Non-pigmented ciliary epithelial cell (primary cell): Measurements from ENCODE around the gene NDUFAF5.
"Not testable (repeated sequence)": the region's sequence is repeated elsewhere in the genome, so short reads cannot be mapped to it uniquely, and the experiment has no call there.

Experiments
- DNase-seq: peaks from one replicate; pipeline ENCODE4 v3.0.0-alpha.2; 2010; ENCODE audit warnings: low read depth

The NDUFAF5 gene, protein sequence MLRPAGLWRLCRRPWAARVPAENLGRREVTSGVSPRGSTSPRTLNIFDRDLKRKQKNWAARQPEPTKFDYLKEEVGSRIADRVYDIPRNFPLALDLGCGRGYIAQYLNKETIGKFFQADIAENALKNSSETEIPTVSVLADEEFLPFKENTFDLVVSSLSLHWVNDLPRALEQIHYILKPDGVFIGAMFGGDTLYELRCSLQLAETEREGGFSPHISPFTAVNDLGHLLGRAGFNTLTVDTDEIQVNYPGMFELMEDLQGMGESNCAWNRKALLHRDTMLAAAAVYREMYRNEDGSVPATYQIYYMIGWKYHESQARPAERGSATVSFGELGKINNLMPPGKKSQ

DNA sequence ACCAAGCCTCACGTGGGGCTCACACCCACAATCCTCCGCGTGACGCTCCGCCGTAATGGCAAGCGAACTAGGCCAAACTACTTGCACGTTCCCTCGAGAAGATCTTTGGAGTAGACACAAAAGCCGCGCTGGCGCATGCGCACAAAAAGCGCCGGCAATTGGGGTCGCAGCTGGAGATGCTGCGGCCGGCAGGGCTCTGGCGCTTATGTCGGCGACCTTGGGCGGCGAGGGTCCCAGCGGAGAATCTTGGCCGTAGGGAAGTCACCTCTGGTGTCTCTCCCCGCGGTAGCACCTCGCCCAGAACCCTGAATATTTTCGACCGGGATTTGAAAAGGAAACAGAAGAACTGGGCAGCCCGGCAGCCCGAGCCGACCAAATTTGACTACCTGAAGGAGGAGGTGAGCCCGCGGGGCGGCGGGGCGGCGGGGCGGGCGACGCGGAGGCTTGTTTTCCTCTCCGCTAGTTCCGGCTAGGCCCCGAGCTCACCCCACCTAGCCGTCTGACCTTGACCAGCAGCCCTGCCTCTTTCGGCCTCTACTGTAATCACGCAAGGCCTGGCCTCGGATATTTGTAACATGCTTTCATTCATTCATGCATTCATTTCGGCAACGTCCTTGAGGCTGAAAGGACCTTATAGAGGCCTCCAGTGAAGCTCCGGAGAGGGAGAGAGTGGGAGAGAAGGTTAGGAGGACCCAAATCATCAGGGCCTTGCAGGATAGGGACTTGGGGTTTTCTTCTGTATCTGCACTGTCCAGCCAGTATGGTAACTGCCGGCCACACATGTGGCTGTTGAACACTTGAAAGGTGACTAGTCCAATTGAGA, at the start of gene NDUFAF5, which contains the start of gene ESF1:
Gene NDUFAF5, plus strand, starts transcription at position 136 of the 823 bp plus-strand sequence. Its CDS starts 41 bp downstream, at position 177.
Gene ESF1, minus strand, starts transcription at position 27 of the 823 bp plus-strand sequence. CDS start 1,779 bp downstream, outside the sequence.
- peak; percentile 90 for DNase-seq

DNA sequence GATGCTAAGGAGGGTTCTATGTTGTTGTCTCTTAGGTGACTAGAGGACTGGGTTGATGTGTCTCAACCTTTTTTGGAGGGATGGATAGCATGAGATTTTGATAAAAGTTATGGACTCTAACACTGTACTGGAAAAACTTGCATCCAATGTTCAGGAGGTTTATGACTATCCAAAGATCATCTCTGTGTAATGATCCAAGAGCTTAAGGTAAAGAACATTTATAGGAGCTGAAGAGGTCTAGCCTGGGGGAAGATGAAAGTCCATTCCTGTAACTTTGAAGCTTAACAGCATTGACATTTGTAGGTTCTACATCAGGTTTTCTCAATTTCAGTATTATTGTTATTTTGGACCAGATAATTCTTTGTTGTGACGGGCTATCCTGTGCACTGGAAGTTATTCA, 49.0 kb upstream of the NDUFAF5 start:
- no peak for DNase-seq

DNA sequence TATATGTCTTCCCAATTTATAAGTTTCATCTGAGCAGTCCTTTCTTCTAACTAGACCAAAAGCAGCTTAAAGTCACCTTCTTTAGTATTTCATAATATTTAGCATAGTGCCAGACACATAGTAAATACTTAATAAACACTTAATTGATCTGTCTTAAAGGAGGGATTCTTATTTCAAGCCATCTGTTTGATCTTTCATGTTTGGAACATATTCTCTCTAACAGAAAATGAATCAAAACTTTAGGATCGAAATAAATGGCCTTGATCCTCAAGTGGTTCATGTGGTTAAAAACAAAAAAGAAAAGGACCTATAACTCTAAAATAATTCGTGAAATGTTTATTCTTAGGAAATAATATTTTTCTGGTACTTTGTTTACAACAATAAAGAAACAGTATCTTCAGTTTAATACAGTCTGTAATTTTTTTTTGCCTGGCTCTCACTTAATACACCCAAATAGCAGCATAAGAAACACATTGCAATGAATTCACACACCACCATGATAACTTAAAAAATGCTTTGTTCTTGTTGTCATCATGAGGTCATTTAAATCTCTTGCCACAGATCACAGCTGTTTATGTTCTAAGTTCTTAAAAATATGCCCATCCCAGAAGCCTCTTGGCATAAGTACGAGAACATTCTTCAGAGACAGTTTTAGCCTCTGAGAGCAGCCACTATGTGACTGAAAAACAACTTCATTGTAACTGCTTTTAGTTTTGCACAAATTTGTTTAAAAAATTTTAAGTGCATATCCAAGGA, 48.2 kb upstream of the NDUFAF5 start:
- DNase-seq = peak; percentile 42

GRCh38 chr20:13738187-13738586, 46.6 kb upstream of the NDUFAF5 start:
- DNase-seq = not testable (repeated sequence)

- no peak for DNase-seq
Observed at GRCh38 chr20:13739731-13740649, 44.8 kb upstream of the NDUFAF5 start.

DNA sequence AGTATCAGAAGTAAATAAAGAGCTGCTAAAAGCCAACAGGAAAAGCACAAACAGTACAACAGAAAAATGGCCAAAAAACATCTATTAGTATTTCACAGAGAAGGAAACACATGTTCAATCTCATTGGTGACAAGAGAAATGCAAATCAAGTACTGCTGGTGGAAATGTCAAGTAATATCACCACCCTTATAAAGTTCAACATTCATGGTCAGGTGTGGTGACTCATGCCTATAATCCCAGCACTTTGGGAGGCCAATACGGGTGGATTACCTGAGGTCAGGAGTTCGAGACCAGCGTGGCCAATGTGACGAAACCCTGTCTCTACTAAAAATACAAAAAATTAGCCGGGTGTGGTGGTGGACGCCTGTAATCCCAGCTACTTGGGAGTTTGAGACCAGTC, 42.9 kb upstream of the NDUFAF5 start:
- no peak for DNase-seq

DNA sequence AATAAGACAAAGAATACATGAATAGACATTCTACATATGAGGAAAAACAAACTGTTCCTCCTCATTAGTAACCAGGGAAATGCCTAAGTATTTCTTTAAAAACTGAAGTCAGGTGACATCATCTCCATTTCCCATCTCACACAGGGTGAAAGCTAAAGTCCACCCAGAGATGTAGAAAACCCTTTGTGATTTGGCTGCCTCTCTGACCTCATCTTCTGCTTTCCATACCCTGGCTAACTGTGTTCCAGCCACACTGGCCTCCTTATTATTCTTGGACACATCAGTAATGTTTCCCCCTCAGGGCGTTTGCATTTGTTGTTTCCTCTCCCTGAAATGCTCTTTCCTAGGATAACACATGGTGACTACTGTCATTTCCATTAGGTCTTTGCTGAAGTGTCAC, 40.5 kb upstream of the NDUFAF5 start:
- DNase-seq = no peak

DNA sequence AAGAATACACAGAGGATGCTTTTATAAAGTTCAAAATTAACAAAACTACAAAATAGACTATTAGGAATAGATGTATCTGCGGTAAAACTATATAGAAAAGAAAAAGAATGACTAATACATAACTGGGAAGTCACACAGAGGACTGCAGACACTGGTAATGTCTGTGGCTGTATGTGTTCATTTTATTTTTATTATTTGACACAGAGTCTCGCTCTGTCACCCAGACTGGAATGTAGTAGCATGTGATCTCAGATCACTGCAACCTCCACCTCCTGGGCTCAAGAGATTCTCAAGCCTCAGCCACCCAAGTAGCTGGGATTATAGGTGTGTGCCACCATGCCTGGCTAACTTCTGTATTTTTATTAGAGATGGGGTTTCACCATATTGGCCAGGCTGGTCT, 39.0 kb upstream of the NDUFAF5 start:
- no peak for DNase-seq

- DNase-seq = no peak
Observed at GRCh38 chr20:13749811-13750210, 35.0 kb upstream of the NDUFAF5 start.

DNA sequence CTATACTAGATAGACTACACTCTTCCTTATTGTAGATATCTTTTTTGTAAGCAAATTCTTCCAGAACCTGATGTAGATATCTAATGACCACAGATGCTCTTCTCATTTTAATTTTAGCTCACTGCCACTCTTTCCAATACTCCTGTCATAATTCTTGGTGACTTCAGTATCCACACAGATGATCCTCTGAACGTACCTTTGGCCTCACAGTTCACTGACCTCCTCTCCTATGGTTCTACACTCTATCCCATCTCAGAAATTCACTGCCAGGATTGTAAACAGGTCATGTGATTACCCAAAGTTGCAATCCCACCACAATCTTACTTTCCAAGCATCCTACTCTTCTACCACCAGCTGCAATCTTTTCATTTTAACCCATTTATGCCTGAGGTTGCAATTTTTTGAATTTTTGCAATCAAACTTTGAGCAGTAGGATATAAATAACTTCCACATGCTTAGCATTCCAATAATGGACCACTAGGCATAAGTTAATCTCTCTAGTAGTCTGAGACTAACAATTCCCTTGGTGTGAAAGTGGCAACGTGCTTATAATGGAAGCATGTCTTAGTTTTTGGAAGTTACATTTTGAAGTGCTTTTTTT, 31.3 kb upstream of the NDUFAF5 start:
- DNase-seq = no peak

GRCh38 chr20:13755809-13756208, 29.0 kb upstream of the NDUFAF5 start:
- no peak for DNase-seq

- DNase-seq = no peak
Observed at GRCh38 chr20:13756551-13756950, 28.3 kb upstream of the NDUFAF5 start.

- DNase-seq = no peak
Observed at GRCh38 chr20:13758884-13759283, 25.9 kb upstream of the NDUFAF5 start.

DNA sequence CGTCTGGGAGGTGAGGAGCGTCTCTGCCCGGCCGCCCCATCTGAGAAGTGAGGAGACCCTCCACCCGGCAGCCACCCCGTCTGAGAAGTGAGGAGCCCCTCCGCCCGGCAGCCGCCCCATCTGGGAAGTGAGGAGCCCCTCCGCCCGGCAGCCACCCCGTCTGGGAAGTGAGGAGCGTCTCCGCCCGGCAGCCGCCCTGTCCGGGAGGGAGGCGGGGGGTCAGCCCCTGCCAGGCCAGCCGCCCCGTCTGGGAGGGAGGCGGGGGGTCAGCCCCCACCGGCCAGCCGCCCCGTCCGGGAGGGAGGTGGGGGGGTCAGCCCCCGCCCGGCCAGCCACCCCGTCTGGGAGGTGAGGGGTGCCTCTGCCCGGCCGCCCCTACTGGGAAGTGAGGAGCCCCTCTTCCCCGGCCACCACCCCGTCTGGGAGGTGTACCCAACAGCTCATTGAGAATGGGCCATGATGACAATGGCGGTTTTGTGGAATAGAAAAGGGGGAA, 24.3 kb upstream of the NDUFAF5 start:
- not testable (repeated sequence) for DNase-seq

- DNase-seq = no peak
Observed at GRCh38 chr20:13765299-13765698, 19.5 kb upstream of the NDUFAF5 start.

- no peak for DNase-seq
Observed at GRCh38 chr20:13765868-13766416, 18.9 kb upstream of the NDUFAF5 start.

DNA sequence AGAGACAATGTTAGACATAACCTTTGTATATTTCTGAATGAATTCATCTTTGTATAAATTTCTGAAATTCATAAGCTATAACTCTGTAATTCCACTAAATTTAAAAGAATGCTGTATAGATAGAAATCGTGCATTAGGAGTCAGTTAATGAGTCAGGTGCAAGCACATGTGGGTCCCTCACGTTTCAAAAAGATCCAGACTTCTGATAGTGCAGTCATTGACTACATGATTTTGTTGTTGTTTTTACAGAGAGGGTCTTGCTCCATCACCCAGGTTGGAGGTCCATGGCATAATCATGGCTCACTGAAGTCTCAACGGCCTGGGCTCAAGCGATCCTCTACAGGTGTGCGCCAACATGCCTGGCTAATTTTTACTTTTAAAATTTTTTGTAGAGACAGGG, 14.7 kb upstream of the NDUFAF5 start:
- no peak for DNase-seq

- no peak for DNase-seq
Observed at GRCh38 chr20:13771853-13772453, 12.9 kb upstream of the NDUFAF5 start.

DNA sequence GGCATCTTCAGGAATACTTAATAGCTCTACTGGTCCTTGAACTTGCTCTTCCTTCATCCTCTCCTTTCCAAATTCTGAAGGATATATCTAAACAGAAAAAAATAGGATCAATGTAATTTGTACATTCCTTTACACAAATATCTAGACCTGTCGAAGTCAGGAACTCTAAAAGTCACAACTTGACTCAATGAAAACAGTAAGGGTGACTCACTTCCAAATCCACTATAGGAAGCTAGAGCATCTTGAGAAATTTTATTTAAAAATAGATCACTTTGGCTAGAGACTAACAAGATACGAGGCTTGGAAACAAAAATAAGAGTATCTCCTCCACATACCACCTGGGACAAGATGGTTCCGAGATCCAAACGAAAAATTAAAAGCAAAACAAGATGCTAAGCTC, 12.3 kb upstream of the NDUFAF5 start:
- no peak for DNase-seq

DNA sequence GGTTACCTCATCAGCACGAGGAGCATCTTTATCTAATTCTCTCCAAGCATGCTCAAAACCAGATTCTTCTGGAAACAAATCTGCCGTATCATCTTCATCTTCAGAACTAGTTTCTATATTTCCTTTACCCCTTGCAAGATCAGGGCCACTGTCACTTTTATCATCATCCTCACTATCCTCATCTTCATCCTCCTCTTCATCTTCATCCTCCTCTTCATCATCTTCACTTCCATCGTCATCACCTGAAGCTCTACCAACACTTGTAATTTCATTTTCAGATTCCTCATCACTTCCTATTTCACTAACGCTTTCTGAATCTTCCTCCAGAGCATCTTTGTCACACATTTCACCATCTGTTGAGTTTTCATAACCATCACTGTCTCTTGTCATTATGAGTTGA, 9.0 kb upstream of the NDUFAF5 start:
- DNase-seq = no peak
